Liver (tissue), 9 donors: ENCODE results near the gene GREM1. TPM values are rescaled to one million over a fixed set of nuclear protein-coding genes. Genes with fewer than 3 reads are reported as not detected.

ENCODE experiments used
- DNase-seq: peaks from one replicate; pipeline ENCODE4 v3.0.0-alpha.2; 2017; ENCODE audit warnings: low spot score
- H3K27ac ChIP-seq, 2 donors: one replicate each; pipeline ENCODE4 v1.7.0; 2013; ENCODE audit warnings: inconsistent platforms in 2 of 2, low read length in 2 of 2, control low read depth in 1 of 2, low read depth in 1 of 2, mild to moderate bottlenecking in 1 of 2
- H3K27me3 ChIP-seq, 4 donors: one replicate each; pipeline versions ENCODE4 v1.6.1 to v1.7.0; 2013; ENCODE audit warnings: low read length in 3 of 4, inconsistent platforms in 1 of 4, mild to moderate bottlenecking in 1 of 4, moderate library complexity in 1 of 4; ENCODE audit not compliant: control insufficient read depth in 4 of 4, insufficient read depth in 4 of 4
- H3K36me3 ChIP-seq, 4 donors: one replicate each; pipeline versions ENCODE4 v1.6.1 to v1.7.0; 2013; ENCODE audit warnings: low read length in 3 of 4, mild to moderate bottlenecking in 3 of 4, low read depth in 1 of 4, moderate library complexity in 1 of 4; ENCODE audit not compliant: control insufficient read depth in 4 of 4, insufficient read depth in 3 of 4
- H3K4me1 ChIP-seq, 4 donors: one replicate each; pipeline versions ENCODE4 v1.6.1 to v1.7.0; 2013; ENCODE audit warnings: low read length in 3 of 4, mild to moderate bottlenecking in 3 of 4, moderate library complexity in 1 of 4; ENCODE audit not compliant: control insufficient read depth in 4 of 4, insufficient read depth in 4 of 4
- H3K4me3 ChIP-seq, 3 donors: one replicate each; pipeline versions ENCODE4 v1.6.1 to v1.7.0; 2013; ENCODE audit warnings: low read length in 3 of 3, control low read depth in 1 of 3, low read depth in 1 of 3, mild to moderate bottlenecking in 1 of 3
- H3K9ac ChIP-seq, 2 donors: one replicate each; pipeline ENCODE4 v1.7.0; 2013; ENCODE audit warnings: low read length in 2 of 2, mild to moderate bottlenecking in 2 of 2, moderate library complexity in 2 of 2, control low read depth in 1 of 2, low read depth in 1 of 2
- H3K9me3 ChIP-seq, 4 donors: one replicate each; pipeline versions ENCODE4 v1.6.1 to v1.7.0; 2013; ENCODE audit warnings: low read length in 3 of 4; ENCODE audit not compliant: control insufficient read depth in 4 of 4
- EGR1 ChIP-seq, 2 donors: IDR thresholded peaks; 2 replicates each; pipeline ENCODE4 v1.6.1; 2016 to 2018; ENCODE audit warnings: antibody characterized with exemption in 2 of 2, low read depth in 2 of 2
- FOXA1 ChIP-seq: IDR thresholded peaks from 2 replicates; pipeline ENCODE4 v1.6.1; 2016; ENCODE audit warnings: antibody characterized with exemption
- FOXA2 ChIP-seq: IDR thresholded peaks from 2 replicates; pipeline ENCODE4 v1.6.1; 2016; ENCODE audit warnings: antibody characterized with exemption
- GABPA ChIP-seq, 2 donors: IDR thresholded peaks in 1 of 2; conservative IDR thresholded peaks in 1 of 2; 2 replicates each; pipeline ENCODE4 v1.6.1; 2016; ENCODE audit warnings: antibody characterized with exemption in 2 of 2, mild to moderate bottlenecking in 1 of 2, moderate library complexity in 1 of 2
- HNF4A ChIP-seq, 2 donors: conservative IDR thresholded peaks; 2 replicates each; pipeline ENCODE4 v1.6.1; 2016; ENCODE audit warnings: antibody characterized with exemption in 2 of 2, mild to moderate bottlenecking in 2 of 2
- HNF4G ChIP-seq: IDR thresholded peaks from 2 replicates; pipeline ENCODE4 v1.6.1; 2016; ENCODE audit warnings: antibody characterized with exemption
- JUND ChIP-seq, 2 donors: IDR thresholded peaks; 2 replicates each; pipeline ENCODE4 v1.6.1; 2016; ENCODE audit warnings: antibody characterized with exemption in 2 of 2
- NR2F2 ChIP-seq: IDR thresholded peaks from 2 replicates; pipeline ENCODE4 v1.6.1; 2016; ENCODE audit warnings: antibody characterized with exemption
- RAD21 ChIP-seq, 2 donors: IDR thresholded peaks; 2 replicates each; pipeline ENCODE4 v1.6.1; 2016; ENCODE audit warnings: antibody characterized with exemption in 2 of 2, mild to moderate bottlenecking in 2 of 2
- RXRA ChIP-seq, 2 donors: IDR thresholded peaks; 2 replicates each; pipeline ENCODE4 v1.6.1; 2017 to 2018; ENCODE audit warnings: antibody characterized with exemption in 2 of 2, mild to moderate bottlenecking in 1 of 2
- SP1 ChIP-seq: IDR thresholded peaks from 2 replicates; pipeline ENCODE4 v1.6.1; 2018; ENCODE audit warnings: antibody characterized with exemption, mild to moderate bottlenecking
- TAF1 ChIP-seq: conservative IDR thresholded peaks from 2 replicates; pipeline ENCODE4 v1.6.1; 2016; ENCODE audit warnings: antibody characterized with exemption, mild to moderate bottlenecking
- YY1 ChIP-seq: IDR thresholded peaks from 2 replicates; pipeline ENCODE4 v1.6.1; 2016; ENCODE audit warnings: antibody characterized with exemption, mild to moderate bottlenecking
- WGBS: extraction: QIAGEN DNeasy Blood & Tissue Kit; methylation state at CpG from one replicate; pipeline ENCODE4 v1.1.7; 2013; 5-methylcytosine and 5-hydroxymethylcytosine counted together
- polyA plus RNA-seq, 2 donors: library from polyadenylated mRNA; stranded (reverse) in 1 of 2; unstranded in 1 of 2; fragments of 200-250 nt in 1 of 2; fragments of >200 nt in 1 of 2; fragmentation: Nextera tagmentation in 1 of 2; extraction: Ambion mirVana in 1 of 2; gene quantifications; one replicate each; pipeline versions ENCODE4 v1.2.1 to v1.2.3, GENCODE V29; 2013 to 2015
- total RNA-seq, 2 donors: library from RNA; depleted of rRNA; stranded (reverse); fragments of >200 nt; gene quantifications; one replicate each; pipeline ENCODE4 v1.2.3, GENCODE V29; 2014
- TF ChIP-seq, protein P1 (sequence below): IDR thresholded peaks from 2 replicates; pipeline ENCODE4 v1.6.1; 2016; ENCODE audit warnings: antibody characterized with exemption, mild to moderate bottlenecking
- TF ChIP-seq, protein P2 (sequence below): IDR thresholded peaks from 2 replicates; pipeline ENCODE4 v1.6.1; 2016; ENCODE audit warnings: antibody characterized with exemption
- TF ChIP-seq, protein P3 (sequence below): IDR thresholded peaks from 2 replicates; pipeline ENCODE4 v1.6.1; 2016; ENCODE audit warnings: antibody characterized with exemption
- TF ChIP-seq, protein P4 (sequence below): IDR thresholded peaks from 2 replicates; pipeline ENCODE4 v1.6.1; 2016; ENCODE audit warnings: antibody characterized with exemption
- TF ChIP-seq, protein P5 (sequence below): fragments of 150-350 bp; IDR thresholded peaks from 2 replicates; pipeline ENCODE4 v1.5.1; 2017; ENCODE audit warnings: improper control_type of control experiment, low read depth, low read length; ENCODE audit not compliant: missing input control
- donor health status: healthy.
- donor health status: healthy.
- donor health status: healthy.
- donor health status: healthy.
- donor health status: healthy.

GREM1 gene
- total and polyA plus RNA-seq, 4 donors = under 0.01 to 1.6 (median 0.50) TPM

DNA sequence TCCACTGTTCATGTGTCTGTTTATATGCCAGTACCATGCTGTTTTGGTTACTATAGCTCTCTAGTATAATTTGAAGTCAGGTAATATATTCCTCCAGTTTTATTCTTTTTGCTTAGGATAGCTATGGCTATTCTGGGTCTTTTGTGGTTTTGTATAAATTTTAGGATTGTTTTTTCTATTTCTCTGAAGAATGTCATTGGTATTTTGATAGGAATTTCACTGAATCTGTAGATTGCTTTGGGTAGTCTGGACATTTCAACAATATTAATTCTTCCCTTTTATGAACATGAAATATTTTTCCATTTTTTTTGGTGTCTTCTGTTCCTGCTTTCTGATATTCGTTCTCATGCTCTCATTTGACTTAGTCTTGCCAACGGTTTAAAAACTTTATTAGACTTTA is 39.6 kb downstream of the GREM1 start:
- H3K9me3 ChIP-seq = no peaks in the 10 kb centered on the region
- DNase-seq = no peak
- no peak overlapping the region for H3K27ac ChIP-seq
- no peak overlapping the region for H3K9ac ChIP-seq
- TF ChIP-seq SP1 (no peak), NR2F2 (no peak), FOXA1 (no peak), RAD21 (IDR thresholded peaks at IDR 0.05) (no peak), TAF1 (no peak), RXRA (IDR thresholded peaks at IDR 0.05) (no peak), HNF4A (conservative IDR thresholded peaks at IDR 0.05) (no peak), HNF4G (no peak), GABPA (IDR thresholded peaks at IDR 0.05 in 1 of 2, conservative IDR thresholded peaks at IDR 0.05 in 1 of 2) (no peak), YY1 (no peak), EGR1 (IDR thresholded peaks at IDR 0.05; ENCODE audit: low read depth in 2 of 2) (no peak), FOXA2 (no peak), JUND (IDR thresholded peaks at IDR 0.05) (no peak)
- TF ChIP-seq, protein P1, sequence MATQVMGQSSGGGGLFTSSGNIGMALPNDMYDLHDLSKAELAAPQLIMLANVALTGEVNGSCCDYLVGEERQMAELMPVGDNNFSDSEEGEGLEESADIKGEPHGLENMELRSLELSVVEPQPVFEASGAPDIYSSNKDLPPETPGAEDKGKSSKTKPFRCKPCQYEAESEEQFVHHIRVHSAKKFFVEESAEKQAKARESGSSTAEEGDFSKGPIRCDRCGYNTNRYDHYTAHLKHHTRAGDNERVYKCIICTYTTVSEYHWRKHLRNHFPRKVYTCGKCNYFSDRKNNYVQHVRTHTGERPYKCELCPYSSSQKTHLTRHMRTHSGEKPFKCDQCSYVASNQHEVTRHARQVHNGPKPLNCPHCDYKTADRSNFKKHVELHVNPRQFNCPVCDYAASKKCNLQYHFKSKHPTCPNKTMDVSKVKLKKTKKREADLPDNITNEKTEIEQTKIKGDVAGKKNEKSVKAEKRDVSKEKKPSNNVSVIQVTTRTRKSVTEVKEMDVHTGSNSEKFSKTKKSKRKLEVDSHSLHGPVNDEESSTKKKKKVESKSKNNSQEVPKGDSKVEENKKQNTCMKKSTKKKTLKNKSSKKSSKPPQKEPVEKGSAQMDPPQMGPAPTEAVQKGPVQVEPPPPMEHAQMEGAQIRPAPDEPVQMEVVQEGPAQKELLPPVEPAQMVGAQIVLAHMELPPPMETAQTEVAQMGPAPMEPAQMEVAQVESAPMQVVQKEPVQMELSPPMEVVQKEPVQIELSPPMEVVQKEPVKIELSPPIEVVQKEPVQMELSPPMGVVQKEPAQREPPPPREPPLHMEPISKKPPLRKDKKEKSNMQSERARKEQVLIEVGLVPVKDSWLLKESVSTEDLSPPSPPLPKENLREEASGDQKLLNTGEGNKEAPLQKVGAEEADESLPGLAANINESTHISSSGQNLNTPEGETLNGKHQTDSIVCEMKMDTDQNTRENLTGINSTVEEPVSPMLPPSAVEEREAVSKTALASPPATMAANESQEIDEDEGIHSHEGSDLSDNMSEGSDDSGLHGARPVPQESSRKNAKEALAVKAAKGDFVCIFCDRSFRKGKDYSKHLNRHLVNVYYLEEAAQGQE = no peak
- TF ChIP-seq, protein P2, sequence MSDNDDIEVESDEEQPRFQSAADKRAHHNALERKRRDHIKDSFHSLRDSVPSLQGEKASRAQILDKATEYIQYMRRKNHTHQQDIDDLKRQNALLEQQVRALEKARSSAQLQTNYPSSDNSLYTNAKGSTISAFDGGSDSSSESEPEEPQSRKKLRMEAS = no peak
- TF ChIP-seq, protein P3, sequence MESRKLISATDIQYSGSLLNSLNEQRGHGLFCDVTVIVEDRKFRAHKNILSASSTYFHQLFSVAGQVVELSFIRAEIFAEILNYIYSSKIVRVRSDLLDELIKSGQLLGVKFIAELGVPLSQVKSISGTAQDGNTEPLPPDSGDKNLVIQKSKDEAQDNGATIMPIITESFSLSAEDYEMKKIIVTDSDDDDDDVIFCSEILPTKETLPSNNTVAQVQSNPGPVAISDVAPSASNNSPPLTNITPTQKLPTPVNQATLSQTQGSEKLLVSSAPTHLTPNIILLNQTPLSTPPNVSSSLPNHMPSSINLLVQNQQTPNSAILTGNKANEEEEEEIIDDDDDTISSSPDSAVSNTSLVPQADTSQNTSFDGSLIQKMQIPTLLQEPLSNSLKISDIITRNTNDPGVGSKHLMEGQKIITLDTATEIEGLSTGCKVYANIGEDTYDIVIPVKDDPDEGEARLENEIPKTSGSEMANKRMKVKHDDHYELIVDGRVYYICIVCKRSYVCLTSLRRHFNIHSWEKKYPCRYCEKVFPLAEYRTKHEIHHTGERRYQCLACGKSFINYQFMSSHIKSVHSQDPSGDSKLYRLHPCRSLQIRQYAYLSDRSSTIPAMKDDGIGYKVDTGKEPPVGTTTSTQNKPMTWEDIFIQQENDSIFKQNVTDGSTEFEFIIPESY = no peak
- TF ChIP-seq, protein P4, sequence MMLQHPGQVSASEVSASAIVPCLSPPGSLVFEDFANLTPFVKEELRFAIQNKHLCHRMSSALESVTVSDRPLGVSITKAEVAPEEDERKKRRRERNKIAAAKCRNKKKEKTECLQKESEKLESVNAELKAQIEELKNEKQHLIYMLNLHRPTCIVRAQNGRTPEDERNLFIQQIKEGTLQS = no peak
- TF ChIP-seq, protein P5, sequence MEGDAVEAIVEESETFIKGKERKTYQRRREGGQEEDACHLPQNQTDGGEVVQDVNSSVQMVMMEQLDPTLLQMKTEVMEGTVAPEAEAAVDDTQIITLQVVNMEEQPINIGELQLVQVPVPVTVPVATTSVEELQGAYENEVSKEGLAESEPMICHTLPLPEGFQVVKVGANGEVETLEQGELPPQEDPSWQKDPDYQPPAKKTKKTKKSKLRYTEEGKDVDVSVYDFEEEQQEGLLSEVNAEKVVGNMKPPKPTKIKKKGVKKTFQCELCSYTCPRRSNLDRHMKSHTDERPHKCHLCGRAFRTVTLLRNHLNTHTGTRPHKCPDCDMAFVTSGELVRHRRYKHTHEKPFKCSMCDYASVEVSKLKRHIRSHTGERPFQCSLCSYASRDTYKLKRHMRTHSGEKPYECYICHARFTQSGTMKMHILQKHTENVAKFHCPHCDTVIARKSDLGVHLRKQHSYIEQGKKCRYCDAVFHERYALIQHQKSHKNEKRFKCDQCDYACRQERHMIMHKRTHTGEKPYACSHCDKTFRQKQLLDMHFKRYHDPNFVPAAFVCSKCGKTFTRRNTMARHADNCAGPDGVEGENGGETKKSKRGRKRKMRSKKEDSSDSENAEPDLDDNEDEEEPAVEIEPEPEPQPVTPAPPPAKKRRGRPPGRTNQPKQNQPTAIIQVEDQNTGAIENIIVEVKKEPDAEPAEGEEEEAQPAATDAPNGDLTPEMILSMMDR = no peak
- H3K36me3 ChIP-seq = no peaks in the 10 kb centered on the region
- no peak overlapping the region for H3K4me3 ChIP-seq
- H3K4me1 ChIP-seq = no peaks in the 10 kb centered on the region
- WGBS = 84% methylated on average over 2 of the region's 2 CpGs
- H3K27me3 ChIP-seq = no peaks in the 10 kb centered on the region
